ENCODE data around the gene CCDC102B. TPM values are rescaled to one million over a fixed set of nuclear protein-coding genes. Genes with fewer than 3 reads are reported as not detected.
"Not testable (repeated sequence)": the region's sequence is repeated elsewhere in the genome, so short reads cannot be mapped to it uniquely, and the experiment has no call there.

The CCDC102B gene
- total RNA-seq, 4 donors from 2014 or later, result 3.5 to 159 (median 8.8) TPM

DNA sequence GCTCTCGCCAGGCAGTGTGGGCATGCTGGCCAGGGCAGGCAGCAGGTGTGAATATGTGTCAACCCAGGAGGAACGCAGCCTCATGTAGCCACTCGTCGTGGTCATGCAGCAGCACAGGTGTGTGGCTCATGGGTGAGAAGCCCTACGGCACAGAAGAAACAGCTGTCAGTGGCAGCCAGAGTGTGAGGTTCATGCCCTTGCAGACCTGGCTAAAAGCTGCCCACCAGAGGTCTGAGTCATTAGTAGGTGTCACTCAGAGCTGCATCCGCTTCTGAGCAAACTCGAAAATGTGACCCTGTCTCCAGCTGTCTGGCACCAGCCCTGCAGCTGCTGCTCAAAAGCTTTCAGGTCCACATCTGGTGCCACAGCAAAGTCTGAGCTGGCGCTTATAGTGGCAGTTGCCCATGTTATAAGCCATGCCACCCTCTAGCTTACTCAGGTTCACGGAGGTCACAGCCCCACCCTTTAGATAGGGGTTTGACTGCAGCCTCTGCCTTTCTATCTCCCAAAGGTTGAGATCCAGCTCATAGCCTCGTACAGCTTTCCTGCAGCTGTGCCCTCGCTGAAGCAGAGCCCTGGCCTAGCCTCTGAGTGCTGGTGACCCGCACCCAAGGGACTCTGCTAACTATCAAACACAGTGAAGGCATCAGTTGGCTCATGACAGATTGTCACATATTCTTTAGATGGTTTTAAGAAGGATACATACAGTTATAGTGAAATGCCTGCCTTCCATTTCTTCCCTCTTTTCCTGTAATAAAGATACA, 195.0 kb downstream of the CCDC102B start:
- no peaks in the 10 kb centered on the region for H3K4me1 ChIP-seq
- H3K27me3 ChIP-seq, result no peaks in the 10 kb centered on the region
- no peaks in the 10 kb centered on the region for H3K9me3 ChIP-seq
- H3K27ac ChIP-seq, result no peak overlapping the region
- no peak overlapping the region for H3K4me3 ChIP-seq
- TF ChIP-seq CTCF (IDR thresholded peaks at IDR 0.05), result no peak
- TF ChIP-seq POLR2A (IDR thresholded peaks at IDR 0.05), result no peak
- no peak for DNase-seq
- no peaks in the 10 kb centered on the region for H3K36me3 ChIP-seq

DNA sequence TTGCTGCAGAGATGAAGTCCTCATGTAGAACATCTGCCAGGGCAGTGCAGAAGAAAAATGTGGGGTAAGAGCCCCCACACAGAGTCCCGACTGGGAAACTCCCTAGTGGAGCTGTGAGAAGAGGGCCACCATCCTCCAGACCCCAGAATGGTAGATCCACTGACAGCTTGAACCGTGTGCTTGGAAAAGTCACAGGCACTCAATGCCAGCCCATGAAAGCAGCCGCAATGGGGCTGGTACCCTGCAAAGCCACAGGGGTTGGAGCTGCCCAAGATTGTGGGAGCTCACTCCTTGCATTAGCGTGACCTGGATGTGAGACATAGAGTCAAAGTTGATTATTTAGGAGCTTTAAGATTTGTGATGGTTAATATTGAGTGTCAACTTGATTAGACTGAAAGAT, 197.8 kb downstream of the CCDC102B start:
- no peaks in the 10 kb centered on the region for H3K4me1 ChIP-seq
- H3K9me3 ChIP-seq, result no peaks in the 10 kb centered on the region
- DNase-seq, result no peak
- H3K27me3 ChIP-seq, result no peaks in the 10 kb centered on the region
- no peak overlapping the region for H3K4me3 ChIP-seq
- no peak for TF ChIP-seq POLR2A (IDR thresholded peaks at IDR 0.05)
- no peak for TF ChIP-seq CTCF (IDR thresholded peaks at IDR 0.05)
- no peaks in the 10 kb centered on the region for H3K36me3 ChIP-seq
- H3K27ac ChIP-seq, result no peak overlapping the region

DNA sequence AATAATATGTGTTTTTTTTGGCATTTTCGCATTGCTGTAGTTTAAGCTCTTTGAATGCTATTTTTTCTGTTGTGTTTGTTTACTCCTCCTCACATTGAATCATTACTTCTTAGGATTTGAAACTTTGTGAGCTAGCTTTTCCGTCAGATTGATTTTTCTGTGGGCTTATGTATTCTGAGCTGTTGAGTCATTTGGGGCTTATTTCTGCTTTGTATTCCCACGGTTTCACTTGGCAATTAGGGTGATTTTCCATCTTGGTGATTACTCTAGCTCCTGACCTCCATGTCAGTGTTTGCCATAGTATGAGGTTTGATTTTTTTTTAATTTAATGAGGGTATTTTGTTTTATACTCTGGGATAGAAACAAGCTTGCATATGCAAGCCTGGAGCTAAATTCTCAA, 200.0 kb downstream of the CCDC102B start:
- TF ChIP-seq POLR2A (IDR thresholded peaks at IDR 0.05) (no peak), CTCF (IDR thresholded peaks at IDR 0.05) (no peak)
- Histone ChIP-seq H3K27me3 (no peaks in the 10 kb centered on the region), H3K4me1 (no peaks in the 10 kb centered on the region), H3K9me3 (no peaks in the 10 kb centered on the region), H3K27ac (no peak overlapping the region), H3K36me3 (no peaks in the 10 kb centered on the region), H3K4me3 (no peak overlapping the region)
- DNase-seq, result no peak

GRCh38 chr18:69000366-69000765, 202.5 kb downstream of the CCDC102B start:
- Histone ChIP-seq H3K4me3 (no peak overlapping the region), H3K9me3 (no peaks in the 10 kb centered on the region), H3K27ac (no peak overlapping the region), H3K36me3 (no peaks in the 10 kb centered on the region), H3K27me3 (no peaks in the 10 kb centered on the region), H3K4me1 (no peaks in the 10 kb centered on the region)
- TF ChIP-seq CTCF (IDR thresholded peaks at IDR 0.05) (no peak), POLR2A (IDR thresholded peaks at IDR 0.05) (no peak)
- no peak for DNase-seq

GRCh38 chr18:69002233-69002632, 204.4 kb downstream of the CCDC102B start:
- Histone ChIP-seq H3K9me3 (no peaks in the 10 kb centered on the region), H3K36me3 (no peaks in the 10 kb centered on the region), H3K4me3 (no peak overlapping the region), H3K27me3 (no peaks in the 10 kb centered on the region), H3K4me1 (no peaks in the 10 kb centered on the region), H3K27ac (no peak overlapping the region)
- TF ChIP-seq POLR2A (IDR thresholded peaks at IDR 0.05) (no peak), CTCF (IDR thresholded peaks at IDR 0.05) (no peak)
- no peak for DNase-seq

DNA sequence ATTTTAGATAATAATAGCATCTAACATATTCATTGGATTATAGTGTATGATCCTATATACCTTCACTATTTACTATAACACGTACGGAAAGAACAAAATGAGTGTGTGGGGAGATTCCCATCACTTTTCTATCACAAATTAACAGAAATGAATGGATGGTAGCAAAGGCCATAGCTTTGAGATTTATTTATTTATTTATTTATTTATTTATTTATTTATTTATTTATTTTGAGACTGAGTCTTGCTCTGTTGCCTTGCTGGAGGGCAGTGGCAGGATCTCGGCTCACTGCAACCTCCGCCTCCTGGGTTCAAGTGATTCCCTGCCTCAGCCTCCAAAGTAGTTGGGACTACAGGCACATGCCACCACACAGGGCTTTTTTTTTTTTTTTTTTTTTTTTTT, 208.3 kb downstream of the CCDC102B start:
- not testable (repeated sequence) for H3K27me3 ChIP-seq, H3K27ac ChIP-seq, H3K36me3 ChIP-seq, H3K4me1 ChIP-seq, DNase-seq, H3K4me3 ChIP-seq, H3K9me3 ChIP-seq
